Stimulated activated CD8-positive, alpha-beta memory T cell treated with anti-CD3 and anti-CD28 coated beads, Interleukin-12 subunit alpha, Interleukin-12 subunit beta, amount 100 ng/mL, for 24 hours (primary cell): ENCODE results near the gene CALML3.
"Not testable (repeated sequence)": the region's sequence is repeated elsewhere in the genome, so short reads cannot be mapped to it uniquely, and the experiment has no call there.

Source experiments
- DNase-seq: peaks from one replicate; pipeline ENCODE4 v3.0.0-alpha.2; 2020; ENCODE audit errors: extremely low read depth

The CALML3 gene

GRCh38 chr10:5524641-5525560, at the start of gene CALML3:
CALML3 (plus strand) TSS chr10:5524961; CDS start chr10:5525086, 125 bp downstream.
- DNase-seq = no peak

DNA sequence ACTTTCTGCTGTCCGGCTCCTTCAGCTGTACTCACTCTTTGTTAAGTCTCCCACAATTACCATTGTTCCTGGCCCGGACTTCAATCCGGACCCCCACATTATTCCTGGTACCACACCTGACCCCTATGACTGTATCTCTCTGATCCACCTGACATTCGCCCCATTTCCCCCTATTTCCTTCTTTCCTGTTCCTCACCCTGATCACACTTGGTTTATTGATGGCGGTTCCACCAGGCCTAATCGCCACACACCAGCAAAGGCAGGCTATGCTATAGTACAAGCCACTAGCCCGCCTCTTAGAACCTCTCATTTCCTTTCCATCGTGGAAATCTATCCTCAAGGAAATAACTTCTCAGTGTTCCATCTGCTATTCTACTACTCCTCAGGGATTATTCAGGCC, 49.7 kb upstream of the CALML3 start:
- not testable (repeated sequence) for DNase-seq

- DNase-seq = not testable (repeated sequence)
Measured at GRCh38 chr10:5475974-5476807, 48.6 kb upstream of the CALML3 start.

DNA sequence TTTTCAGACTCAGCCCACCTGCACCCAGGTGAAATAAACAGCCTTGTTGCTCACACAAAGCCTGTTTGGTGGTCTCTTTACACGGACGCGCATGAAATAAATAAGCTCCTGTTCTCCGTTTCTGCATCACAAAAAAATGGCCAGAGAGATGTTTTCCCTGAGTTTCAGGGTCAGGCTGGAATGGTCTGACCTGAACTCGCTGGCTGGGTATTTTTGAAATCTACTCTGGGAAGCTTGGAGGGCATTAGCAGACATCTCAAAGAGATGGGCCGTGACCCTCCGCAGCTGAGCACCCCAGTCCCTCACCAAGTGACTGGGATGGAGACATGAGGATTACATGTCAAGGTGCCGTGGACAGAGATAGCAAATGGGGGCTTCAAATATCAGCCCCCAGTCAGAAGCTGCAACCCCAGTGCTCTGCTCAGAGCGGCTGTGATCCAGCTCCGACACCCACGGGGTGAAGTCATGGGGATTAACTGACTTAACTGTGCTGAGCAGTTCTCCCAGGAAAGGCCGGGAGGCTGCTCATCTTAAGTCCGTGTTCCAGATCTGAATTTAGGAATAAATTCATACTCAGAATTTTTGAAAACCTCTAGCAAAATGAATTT, 47.7 kb upstream of the CALML3 start:
- no peak for DNase-seq

GRCh38 chr10:5477948-5478693, 46.6 kb upstream of the CALML3 start:
- no peak for DNase-seq

- no peak for DNase-seq
Measured at GRCh38 chr10:5478694-5479305, 46.0 kb upstream of the CALML3 start.

DNA sequence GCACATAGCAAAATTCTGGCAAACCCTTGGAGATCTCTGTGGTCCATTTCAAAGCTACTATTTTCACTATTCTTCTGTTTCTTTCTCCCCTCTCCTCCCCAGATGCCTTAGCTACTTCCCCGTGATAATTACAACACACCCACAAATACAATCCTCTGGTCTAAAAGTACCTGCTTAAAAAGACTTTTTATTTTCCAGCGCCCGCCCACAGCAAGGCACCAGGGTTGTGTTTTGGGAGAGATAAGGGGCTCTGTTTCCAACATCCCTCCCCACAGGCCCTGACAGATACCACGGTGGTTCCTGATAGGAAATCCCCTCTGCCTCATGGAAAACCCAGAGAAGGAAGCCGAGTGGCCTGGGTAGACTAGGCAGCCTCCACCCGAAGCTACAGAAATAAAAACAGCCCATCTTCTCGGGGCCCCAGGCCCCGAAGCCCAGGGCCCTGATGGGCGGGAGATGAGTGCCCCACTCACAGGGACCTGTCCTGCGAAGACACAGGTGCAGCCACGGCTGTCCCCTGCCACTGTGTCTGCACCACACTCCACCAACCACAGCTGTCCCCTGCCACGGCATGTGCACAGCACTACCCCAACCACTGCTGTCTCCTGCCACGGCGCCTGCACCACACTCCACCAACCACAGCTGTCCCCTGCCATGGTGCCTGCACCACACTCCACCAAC, 45.1 kb upstream of the CALML3 start:
- DNase-seq = no peak

GRCh38 chr10:5480162-5480941, 44.4 kb upstream of the CALML3 start:
- no peak for DNase-seq

- no peak for DNase-seq
Measured at GRCh38 chr10:5481121-5481520, 43.6 kb upstream of the CALML3 start.

DNA sequence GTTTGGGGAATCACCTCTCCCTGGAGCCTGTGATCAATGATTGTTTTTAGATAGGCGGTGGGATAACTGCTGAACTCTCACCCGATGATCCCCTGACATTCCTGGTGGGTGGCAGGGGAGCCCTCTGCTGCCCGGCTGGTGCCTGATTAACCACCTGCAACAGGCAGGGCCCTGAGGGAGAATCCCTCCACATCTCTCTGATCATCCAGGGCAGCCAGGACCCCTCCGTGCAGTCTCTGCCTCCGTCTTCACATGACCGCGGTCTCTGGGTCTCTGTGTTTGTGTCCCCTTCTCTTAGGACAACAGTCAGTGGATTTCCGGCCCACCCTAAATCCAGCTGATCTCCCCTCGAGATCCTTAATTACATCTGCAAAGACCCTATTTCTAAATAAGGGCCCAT, 42.7 kb upstream of the CALML3 start:
- no peak for DNase-seq

GRCh38 chr10:5484205-5484604, 40.6 kb upstream of the CALML3 start:
- no peak for DNase-seq

GRCh38 chr10:5485290-5485689, 39.5 kb upstream of the CALML3 start:
- no peak for DNase-seq

- DNase-seq = no peak
Measured at GRCh38 chr10:5485948-5486852, 38.6 kb upstream of the CALML3 start.

DNA sequence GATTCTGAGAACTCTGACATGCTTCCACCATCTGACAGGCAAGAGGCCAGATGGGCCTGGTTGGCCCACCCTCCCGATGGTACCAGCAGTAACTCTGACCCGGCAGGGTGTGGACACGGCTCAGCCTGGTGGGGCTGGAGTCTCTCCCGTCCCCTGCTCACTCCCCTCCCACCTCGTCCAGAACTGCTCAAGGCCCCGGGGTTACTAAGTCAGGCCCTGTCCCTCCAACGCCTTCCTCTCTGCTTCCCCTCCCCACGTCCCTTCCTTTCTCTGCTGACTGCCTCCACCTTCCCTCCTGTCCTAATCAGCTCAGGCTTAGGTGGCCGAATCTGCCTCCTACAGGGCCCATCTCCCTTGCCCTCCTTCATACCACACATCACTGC, 37.9 kb upstream of the CALML3 start:
- DNase-seq = no peak

DNA sequence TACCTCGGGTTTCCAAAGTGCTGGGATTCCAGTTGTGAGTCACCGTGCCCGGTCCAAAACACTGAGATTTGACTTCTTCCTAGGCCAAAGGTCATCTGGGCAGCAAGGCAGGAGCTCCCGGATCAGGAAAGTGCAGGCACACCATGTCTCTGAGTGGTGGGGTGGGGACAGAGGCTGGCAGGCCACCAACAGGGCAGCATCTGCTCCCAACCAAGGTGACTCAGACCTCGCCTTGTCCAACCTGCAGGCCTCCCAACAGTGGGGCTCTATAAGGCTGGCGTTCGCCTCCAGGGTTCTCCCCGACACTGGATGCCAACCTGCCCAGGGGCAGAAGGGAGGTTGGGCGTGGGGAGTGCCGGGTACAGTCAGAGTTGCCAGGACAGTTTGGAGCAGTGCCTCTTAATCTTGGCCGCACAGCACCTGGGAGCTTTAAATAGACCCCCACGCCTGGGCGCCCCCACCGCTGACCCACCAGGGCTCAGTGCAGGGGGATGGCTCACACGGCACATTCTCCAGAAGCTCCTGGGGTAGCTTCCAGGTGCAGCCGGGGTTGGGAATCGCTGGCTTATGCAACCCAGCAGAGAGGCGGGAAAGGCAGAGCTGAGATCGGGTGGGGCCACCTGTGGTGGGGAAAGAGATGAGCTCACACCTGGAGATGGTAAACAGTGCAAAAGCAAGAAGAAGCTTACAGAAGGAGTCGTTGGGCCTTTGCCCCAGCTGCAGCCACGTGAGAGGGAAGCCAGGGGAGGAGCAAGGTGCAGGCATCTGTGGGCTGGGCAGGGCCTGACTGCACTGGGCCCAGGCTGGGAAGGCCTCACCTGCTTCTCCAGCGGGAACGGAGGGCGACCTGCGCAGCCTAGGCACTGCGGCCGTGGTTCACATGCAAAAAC, 36.2 kb upstream of the CALML3 start:
- DNase-seq = no peak

DNA sequence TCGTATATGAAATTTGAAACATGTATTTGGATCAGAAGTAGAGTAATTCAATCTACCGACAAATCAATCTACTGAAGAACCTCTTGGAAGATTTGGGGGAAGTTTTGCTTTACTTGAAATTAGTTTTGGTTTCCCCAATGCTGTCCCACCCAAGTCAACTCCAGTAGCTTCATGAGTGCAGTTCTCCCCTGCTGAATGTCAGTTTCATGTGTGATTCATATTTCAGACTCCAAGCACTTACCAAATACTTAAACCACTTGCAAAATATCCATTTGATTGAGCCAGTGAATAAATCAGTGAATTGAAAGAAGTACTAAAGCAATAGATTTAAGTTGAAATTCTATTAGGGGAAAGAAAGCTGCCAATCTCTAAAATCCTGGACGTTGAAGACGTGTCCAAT, 34.7 kb upstream of the CALML3 start:
- no peak for DNase-seq

GRCh38 chr10:5490698-5491464, 33.9 kb upstream of the CALML3 start:
- no peak for DNase-seq
